GM23338 (cell line): ENCODE results near the gene C1orf141. TPM values are rescaled to one million over a fixed set of nuclear protein-coding genes. Genes with fewer than 3 reads are reported as not detected.

ENCODE experiments used
- polyA plus RNA-seq: library from polyadenylated mRNA; unstranded; fragments of >200 nt; fragmentation: Nextera tagmentation; extraction: Ambion mirVana; gene quantifications from 2 replicates; pipeline ENCODE4 v1.2.1, GENCODE V29; 2016
- small RNA-seq: library from RNA; depleted of rRNA; stranded (forward); fragments of <200 nt; gene quantifications from one replicate; pipeline ENCODE3, GENCODE V24; 2014; ENCODE audit warnings: low replicate concordance
- total RNA-seq: library from RNA; depleted of rRNA; stranded (reverse); fragments of >200 nt; shearing (Covaris generic); gene quantifications from 2 replicates; pipeline ENCODE4 v1.2.3, GENCODE V29; 2014; rRNA removed

C1orf141 gene
- total and polyA plus RNA-seq, 2 experiments from 2014 or later = not detected

Small RNA genes lying within 50 kb of the gene (small RNA-seq; reads per million reads assigned to genes)
- not detected for gene RF00322

Other genes with a start within 250 kb of the C1orf141 start
- 0.90 and 5.3 TPM in 2 replicates for gene DNAI4, start 210.1 kb downstream of the C1orf141 start, total RNA-seq
- gene DNAI4, start 210.1 kb downstream of the C1orf141 start, polyA plus RNA-seq = 1.3 and 3.8 TPM in 2 replicates
- 34.1 and 38.2 TPM in 2 replicates for gene MIER1, start 210.0 kb downstream of the C1orf141 start, total RNA-seq
- 64.8 and 72.8 TPM in 2 replicates for gene MIER1, start 210.0 kb downstream of the C1orf141 start, polyA plus RNA-seq
- gene SLC35D1, start 80.8 kb downstream of the C1orf141 start, total RNA-seq = 2.8 and 3.0 TPM in 2 replicates
- 0.68 and 0.82 TPM in 2 replicates for gene SLC35D1, start 80.8 kb downstream of the C1orf141 start, polyA plus RNA-seq
- gene IL23R, start 31.5 kb upstream of the C1orf141 start, total RNA-seq = not detected in 2 replicates
- not detected in 2 replicates for gene IL23R, start 31.5 kb upstream of the C1orf141 start, polyA plus RNA-seq
- gene IL12RB2, start 172.9 kb upstream of the C1orf141 start, total RNA-seq = 0.31 and 1.7 TPM in 2 replicates
- gene IL12RB2, start 172.9 kb upstream of the C1orf141 start, polyA plus RNA-seq = 0.43 and 0.79 TPM in 2 replicates